HG03060 (cell line): ENCODE results near the gene CCL20.

Source experiments
- ATAC-seq: cut with Tn5 transposase; IDR thresholded peaks from one replicate; pipeline ENCODE4 v1.9.1; 2021; ENCODE audit warnings: low read depth, moderate number of reproducible peaks; ENCODE audit not compliant: unreplicated experiment

The CCL20 gene

GRCh38 chr2:227799202-227799601 lies 14.4 kb upstream of the CCL20 start:
- no peak for ATAC-seq

- ATAC-seq, result no peak
These were observed 10.8 kb upstream of the CCL20 start for GRCh38 chr2:227802882-227803281.

- no peak for ATAC-seq
These were observed 8.7 kb upstream of the CCL20 start for GRCh38 chr2:227804975-227805374.

GRCh38 chr2:227805578-227805977 lies 8.1 kb upstream of the CCL20 start:
- no peak for ATAC-seq

- ATAC-seq, result no peak
These were observed 4.7 kb upstream of the CCL20 start for GRCh38 chr2:227808936-227809335.

GRCh38 chr2:227812001-227812400 lies 1.6 kb upstream of the CCL20 start:
- no peak for ATAC-seq

- no peak for ATAC-seq
These were observed 447 bp upstream of the CCL20 start for GRCh38 chr2:227813229-227813561.

GRCh38 chr2:227815066-227815465 lies 1.4 kb downstream of the CCL20 start:
- ATAC-seq, result no peak

- no peak for ATAC-seq
These were observed 3.1 kb downstream of the CCL20 start for GRCh38 chr2:227816507-227817294.

GRCh38 chr2:227817336-227817735 lies 3.7 kb downstream of the CCL20 start:
- ATAC-seq, result no peak

- ATAC-seq, result no peak
These were observed 4.4 kb downstream of the CCL20 start for GRCh38 chr2:227817850-227818674.

- ATAC-seq, result no peak
These were observed 5.2 kb downstream of the CCL20 start for GRCh38 chr2:227818675-227819397.

- ATAC-seq, result no peak
These were observed 5.7 kb downstream of the CCL20 start for GRCh38 chr2:227819398-227819697.

- ATAC-seq, result no peak
These were observed 7.7 kb downstream of the CCL20 start for GRCh38 chr2:227821043-227821942.

GRCh38 chr2:227822416-227823003 lies 8.9 kb downstream of the CCL20 start:
- no peak for ATAC-seq

- ATAC-seq, result no peak
These were observed 10.3 kb downstream of the CCL20 start for GRCh38 chr2:227823922-227824321.

- ATAC-seq, result no peak
These were observed 11.1 kb downstream of the CCL20 start for GRCh38 chr2:227824711-227825110.

- ATAC-seq, result no peak
These were observed 12.4 kb downstream of the CCL20 start for GRCh38 chr2:227826019-227826521.

GRCh38 chr2:227826563-227826962 lies 12.9 kb downstream of the CCL20 start:
- ATAC-seq, result no peak

GRCh38 chr2:227827143-227827542 lies 13.5 kb downstream of the CCL20 start:
- no peak for ATAC-seq
